Psoas muscle (tissue), 8 donors: Measurements from ENCODE around the gene SNAP25. TPM values are rescaled to one million over a fixed set of nuclear protein-coding genes. Genes with fewer than 3 reads are reported as not detected.

ENCODE experiments used
- ATAC-seq, 4 donors: fragments of 200-7000 bp; cut with Tn5 transposase; one replicate each; pipeline ENCODE4 v1.9.1; 2020; ENCODE audit warnings: moderate library complexity in 3 of 4, mild to moderate bottlenecking in 2 of 4
- DNase-seq, 2 donors: peaks; one replicate each; pipeline ENCODE4 v3.0.0-alpha.2; 2020
- H3K27ac ChIP-seq: fragments of 200-600 bp; one replicate; pipeline ENCODE4 v1.8.0; 2022
- H3K27me3 ChIP-seq, 3 donors: fragments of 200-600 bp in 1 of 3; one replicate each; pipeline versions ENCODE4 v1.6.1 to v1.8.0; 2013 to 2022; ENCODE audit warnings: low read length in 2 of 3, mild to moderate bottlenecking in 2 of 3, moderate library complexity in 1 of 3; ENCODE audit not compliant: insufficient read depth in 3 of 3
- H3K36me3 ChIP-seq, 2 donors: fragments of 200-600 bp in 1 of 2; one replicate each; pipeline versions ENCODE4 v1.6.1 to v1.8.0; 2013 to 2022; ENCODE audit warnings: low read depth in 1 of 2, mild to moderate bottlenecking in 1 of 2, moderate library complexity in 1 of 2; ENCODE audit not compliant: insufficient read depth in 1 of 2
- H3K4me1 ChIP-seq: fragments of 200-600 bp; one replicate; pipeline ENCODE4 v1.8.0; 2022
- H3K4me3 ChIP-seq: fragments of 200-600 bp; one replicate; pipeline ENCODE4 v1.8.0; 2022; ENCODE audit warnings: mild to moderate bottlenecking
- H3K9me3 ChIP-seq: fragments of 200-600 bp; one replicate; pipeline ENCODE4 v1.8.0; 2022
- WGBS, 3 donors: extraction: QIAGEN DNeasy Blood & Tissue Kit; methylation state at CpG; one replicate each; pipeline versions ENCODE4 v1.1.6 to v1.1.7; 2013; 5-methylcytosine and 5-hydroxymethylcytosine counted together
- intact Hi-C, 2 donors: fragments of 100-400 bp; cut with DNase I; formaldehyde crosslinking; loops; one replicate each; pipeline versions ENCODE4 v1.11.0 to v1.14.2; 2022
- polyA plus RNA-seq, 3 donors: library from polyadenylated mRNA; stranded (reverse); fragments of 200-250 nt; gene quantifications; one replicate each; pipeline ENCODE4 v1.2.3, GENCODE V29; 2013
- total RNA-seq, 4 donors: library from RNA; stranded (reverse); fragmentation: NEBNext Ultra II Directional in 2 of 4; extraction: Animal tissue kit (Norgen Biotek cat#: 25700) in 2 of 4; gene quantifications; one replicate each; pipeline versions ENCODE4 v1.2.1 to v1.2.4, GENCODE V29; 2021 to 2023
- TF ChIP-seq, protein P1 (sequence below): fragments of 200-600 bp; IDR thresholded peaks from one replicate; pipeline ENCODE4 v1.8.0; 2022; ENCODE audit warnings: antibody characterized with exemption
- donor health status: healthy with polysubstance abuse.
- donor health status: DM: no; HTN: no; CAD: no; lungs with moderate emphysema.
- donor health status: Bipolar disorder and iron deficiency.
- donor health status: healthy.
- donor health status: DM: yes; HTN: yes; CAD: no.
- donor health status: DM: no; HTN: no; CAD: no.
- donor health status: DM: no; HTN: no; CAD: no.
- donor health status: DM: yes; HTN: yes; CAD: no.

SNAP25 gene
- total and polyA plus RNA-seq, 7 donors: 0.07 to 0.75 TPM; not detected in 5

GRCh38 chr20:10271494-10272219 is 53.0 kb downstream of the SNAP25 start:
- DNase-seq: no peak
- H3K4me3 ChIP-seq: no peak overlapping the region
- TF ChIP-seq, protein P1, sequence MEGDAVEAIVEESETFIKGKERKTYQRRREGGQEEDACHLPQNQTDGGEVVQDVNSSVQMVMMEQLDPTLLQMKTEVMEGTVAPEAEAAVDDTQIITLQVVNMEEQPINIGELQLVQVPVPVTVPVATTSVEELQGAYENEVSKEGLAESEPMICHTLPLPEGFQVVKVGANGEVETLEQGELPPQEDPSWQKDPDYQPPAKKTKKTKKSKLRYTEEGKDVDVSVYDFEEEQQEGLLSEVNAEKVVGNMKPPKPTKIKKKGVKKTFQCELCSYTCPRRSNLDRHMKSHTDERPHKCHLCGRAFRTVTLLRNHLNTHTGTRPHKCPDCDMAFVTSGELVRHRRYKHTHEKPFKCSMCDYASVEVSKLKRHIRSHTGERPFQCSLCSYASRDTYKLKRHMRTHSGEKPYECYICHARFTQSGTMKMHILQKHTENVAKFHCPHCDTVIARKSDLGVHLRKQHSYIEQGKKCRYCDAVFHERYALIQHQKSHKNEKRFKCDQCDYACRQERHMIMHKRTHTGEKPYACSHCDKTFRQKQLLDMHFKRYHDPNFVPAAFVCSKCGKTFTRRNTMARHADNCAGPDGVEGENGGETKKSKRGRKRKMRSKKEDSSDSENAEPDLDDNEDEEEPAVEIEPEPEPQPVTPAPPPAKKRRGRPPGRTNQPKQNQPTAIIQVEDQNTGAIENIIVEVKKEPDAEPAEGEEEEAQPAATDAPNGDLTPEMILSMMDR: no peak
- no peaks in the 10 kb centered on the region for H3K4me1 ChIP-seq
- H3K27me3 ChIP-seq: no peaks in the 10 kb centered on the region
- WGBS, 3 donors: 52 to 66% (median 57%) methylated on average over 10 of the region's 10 CpGs
- no peak overlapping the region for H3K27ac ChIP-seq
- no peaks in the 10 kb centered on the region for H3K9me3 ChIP-seq
- ATAC-seq: no peak
- no peaks in the 10 kb centered on the region for H3K36me3 ChIP-seq
- intact Hi-C loops: no loop called here

DNA sequence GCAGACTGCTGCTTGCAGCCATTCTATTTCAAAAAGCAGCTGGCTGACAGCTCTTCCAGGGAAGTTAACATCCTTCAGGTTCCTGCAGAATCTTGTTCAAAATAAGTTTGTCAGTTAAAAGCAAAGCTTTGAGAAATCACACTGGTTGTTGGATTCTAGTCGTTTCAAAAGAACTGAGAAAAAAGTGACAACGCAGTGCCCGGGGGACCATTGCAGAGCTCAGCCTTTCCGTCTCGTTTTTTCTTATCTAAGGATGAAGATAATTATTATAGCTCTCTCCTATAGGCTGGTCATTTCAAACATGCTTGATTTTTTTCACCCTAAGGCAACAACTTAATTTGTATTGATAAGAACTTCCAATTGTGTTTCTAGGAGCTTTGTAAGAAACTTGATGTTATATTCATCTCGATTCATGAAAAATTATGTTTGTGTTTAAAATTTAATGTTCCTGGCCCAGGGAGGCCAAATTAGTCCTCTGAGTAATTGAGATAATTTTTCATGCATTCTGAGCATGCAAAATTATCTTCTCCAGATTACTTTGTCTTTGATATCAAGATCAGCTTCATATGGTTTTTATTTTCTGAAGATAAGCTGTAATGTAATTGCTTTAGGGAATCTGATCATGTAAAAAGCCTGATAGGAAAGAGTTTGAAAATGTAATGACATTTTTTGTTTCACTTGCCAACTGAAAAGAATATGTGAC is 58.4 kb downstream of the SNAP25 start:
- intact Hi-C loops: no loop called here
- Histone ChIP-seq H3K36me3 (no peaks in the 10 kb centered on the region), H3K4me3 (no peak overlapping the region), H3K4me1 (no peaks in the 10 kb centered on the region), H3K9me3 (no peaks in the 10 kb centered on the region), H3K27me3 (peaks cover 0 to 3% (median 0%) of the 10 kb centered on the region in 3 donors), H3K27ac (no peak overlapping the region)
- ATAC-seq (no peak), DNase-seq (no peak)
- TF ChIP-seq, protein P1: no peak
- 78 to 81% (median 79%) methylated on average over 6 of the region's 6 CpGs for WGBS, 3 donors

DNA sequence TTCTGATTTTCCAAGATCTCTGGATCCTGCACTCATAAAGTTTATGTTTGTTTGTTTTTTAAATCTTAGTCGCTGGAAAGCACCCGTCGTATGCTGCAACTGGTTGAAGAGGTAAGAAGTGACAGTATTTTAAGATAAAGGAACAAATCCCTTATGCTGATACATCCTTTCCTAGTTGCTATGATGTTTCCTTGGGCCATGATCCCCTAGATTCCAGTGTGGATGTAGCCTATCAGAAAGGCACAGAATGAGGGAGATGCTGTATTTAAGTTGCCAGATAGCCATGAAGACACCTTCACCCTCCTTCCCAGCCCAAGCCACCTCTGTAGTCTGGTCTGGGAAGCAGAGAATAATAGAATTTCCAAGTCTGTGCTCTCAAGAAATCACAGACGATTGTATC is 59.0 kb downstream of the SNAP25 start:
- intact Hi-C loops: no loop called here
- no peak for ATAC-seq
- H3K27me3 ChIP-seq: peaks cover 0 to 3% (median 0%) of the 10 kb centered on the region in 3 donors
- WGBS, 3 donors: 82 to 83% (median 83%) methylated on average over 4 of the region's 4 CpGs
- H3K36me3 ChIP-seq: no peaks in the 10 kb centered on the region
- DNase-seq: no peak
- H3K4me3 ChIP-seq: no peak overlapping the region
- H3K27ac ChIP-seq: no peak overlapping the region
- H3K9me3 ChIP-seq: no peaks in the 10 kb centered on the region
- H3K4me1 ChIP-seq: no peaks in the 10 kb centered on the region
- TF ChIP-seq, protein P1: no peak

DNA sequence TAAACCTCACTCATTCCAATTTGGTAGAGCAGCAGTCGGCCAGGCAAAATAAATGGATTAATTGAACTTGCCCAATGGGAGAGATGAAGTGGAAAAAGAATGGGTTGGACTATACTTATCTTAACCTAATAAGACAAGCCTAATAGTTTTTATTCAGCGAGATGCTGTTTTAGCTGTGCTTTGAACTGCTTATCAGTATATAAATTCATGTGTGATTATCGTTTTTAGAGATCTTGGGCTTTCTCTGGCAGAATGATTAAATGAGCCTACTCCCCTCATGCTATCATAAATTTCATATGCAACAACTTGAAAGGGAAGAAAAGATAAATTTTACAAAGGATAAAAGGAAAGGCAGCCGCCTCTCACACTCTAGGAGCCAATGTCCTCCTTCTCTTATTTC is 59.8 kb downstream of the SNAP25 start:
- Histone ChIP-seq H3K27me3 (peaks cover 0 to 3% (median 0%) of the 10 kb centered on the region in 3 donors), H3K36me3 (no peaks in the 10 kb centered on the region), H3K4me3 (no peak overlapping the region), H3K4me1 (no peaks in the 10 kb centered on the region), H3K27ac (no peak overlapping the region), H3K9me3 (no peaks in the 10 kb centered on the region)
- ATAC-seq: no peak
- 79 to 84% (median 80%) methylated on average over 4 of the region's 4 CpGs for WGBS, 3 donors
- TF ChIP-seq, protein P1: no peak
- intact Hi-C loops: no loop called here
- DNase-seq: no peak
